Endothelial cell of hepatic sinusoid (primary cell): ENCODE measurements around the gene EXOC3L1.

Experiments used
- in situ Hi-C: cut with HindIII; loops from 2 replicates; pipeline ENCODE4 v1.10.0; 2017; ENCODE audit warnings: low sequenced_read_pairs

EXOC3L1 gene

GRCh38 chr16:67166110-67166547 lies 23.8 kb downstream of the EXOC3L1 start:
- in situ Hi-C loops = loop anchor here (5.0 kb wide), 1 partner anchor 71 kb away; no protein-coding TSS in a partner anchor

DNA sequence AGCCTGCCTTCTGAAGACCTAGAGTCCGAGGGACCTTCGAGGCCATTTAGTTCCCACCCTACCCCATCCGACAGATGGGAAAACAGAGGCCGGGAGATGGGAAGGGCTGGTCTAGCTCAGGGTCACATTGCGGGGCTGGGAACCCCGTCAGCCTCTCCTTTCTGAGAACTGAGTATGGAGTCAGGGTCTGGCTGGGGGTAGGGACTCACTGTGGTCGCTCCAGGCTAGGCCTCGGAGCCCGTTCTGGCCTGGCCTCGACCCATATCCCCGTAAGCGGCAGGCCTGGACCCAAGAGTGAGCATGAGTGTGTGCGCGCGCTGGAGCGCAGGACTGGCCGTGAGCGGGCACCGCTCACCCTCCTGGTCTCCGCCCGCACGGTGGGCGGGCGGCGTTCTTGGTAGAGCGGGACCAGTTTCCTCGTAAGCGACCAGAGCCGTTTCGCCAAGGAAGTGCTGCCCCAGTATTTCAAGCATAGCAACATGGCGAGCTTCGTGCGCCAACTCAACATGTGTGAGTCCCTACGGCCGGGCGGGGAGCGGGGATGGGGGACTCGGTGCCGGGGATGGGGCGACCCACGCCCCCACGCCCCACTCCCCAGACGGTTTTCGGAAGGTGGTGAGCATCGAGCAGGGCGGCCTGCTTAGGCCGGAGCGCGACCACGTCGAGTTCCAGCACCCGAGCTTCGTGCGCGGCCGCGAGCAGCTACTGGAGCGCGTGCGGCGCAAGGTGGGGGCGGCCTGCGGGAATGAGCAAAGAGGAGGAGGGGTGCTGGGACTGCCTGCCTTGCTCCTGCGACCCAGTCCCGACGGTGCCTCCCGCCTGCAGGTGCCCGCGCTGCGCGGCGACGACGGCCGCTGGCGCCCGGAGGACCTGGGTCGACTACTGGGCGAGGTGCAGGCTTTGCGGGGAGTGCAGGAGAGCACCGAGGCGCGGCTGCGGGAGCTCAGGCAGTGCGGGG lies 24.5 kb downstream of the EXOC3L1 start:
- in situ Hi-C loops = loop anchor here (5.0 kb wide), 1 partner anchor 72 kb away; no protein-coding TSS in a partner anchor

DNA sequence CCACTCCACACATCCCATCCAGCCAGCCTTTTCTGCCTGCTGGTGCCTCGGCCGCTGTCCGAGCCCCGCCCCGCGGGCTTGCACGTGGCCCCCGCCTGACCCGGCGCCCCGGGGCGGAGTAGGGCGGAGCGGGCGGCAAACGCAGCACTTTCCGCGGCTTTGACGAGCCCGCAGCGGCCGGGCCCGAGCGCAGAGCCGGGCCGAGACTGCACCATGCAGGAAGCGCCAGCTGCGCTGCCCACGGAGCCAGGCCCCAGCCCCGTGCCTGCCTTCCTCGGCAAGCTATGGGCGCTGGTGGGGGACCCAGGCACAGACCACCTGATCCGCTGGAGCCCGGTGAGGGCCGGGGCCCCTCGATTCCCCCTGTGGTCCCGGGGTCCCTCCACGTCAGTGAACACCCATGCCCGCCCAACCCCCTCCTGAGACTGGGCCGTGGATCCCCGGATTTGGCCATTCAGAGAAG lies 25.3 kb downstream of the EXOC3L1 start, which contains the start of gene HSF4:
Gene HSF4 (plus strand): TSS at position 147 of the 463 bp plus-strand sequence. CDS start 67 bp downstream, at position 214.
- in situ Hi-C loops = loop anchor here (5.0 kb wide), 1 partner anchor 73 kb away; no protein-coding TSS in a partner anchor

- in situ Hi-C loops = no loop called here
Measured at GRCh38 chr16:67163999-67164558, 25.9 kb downstream of the EXOC3L1 start.

DNA sequence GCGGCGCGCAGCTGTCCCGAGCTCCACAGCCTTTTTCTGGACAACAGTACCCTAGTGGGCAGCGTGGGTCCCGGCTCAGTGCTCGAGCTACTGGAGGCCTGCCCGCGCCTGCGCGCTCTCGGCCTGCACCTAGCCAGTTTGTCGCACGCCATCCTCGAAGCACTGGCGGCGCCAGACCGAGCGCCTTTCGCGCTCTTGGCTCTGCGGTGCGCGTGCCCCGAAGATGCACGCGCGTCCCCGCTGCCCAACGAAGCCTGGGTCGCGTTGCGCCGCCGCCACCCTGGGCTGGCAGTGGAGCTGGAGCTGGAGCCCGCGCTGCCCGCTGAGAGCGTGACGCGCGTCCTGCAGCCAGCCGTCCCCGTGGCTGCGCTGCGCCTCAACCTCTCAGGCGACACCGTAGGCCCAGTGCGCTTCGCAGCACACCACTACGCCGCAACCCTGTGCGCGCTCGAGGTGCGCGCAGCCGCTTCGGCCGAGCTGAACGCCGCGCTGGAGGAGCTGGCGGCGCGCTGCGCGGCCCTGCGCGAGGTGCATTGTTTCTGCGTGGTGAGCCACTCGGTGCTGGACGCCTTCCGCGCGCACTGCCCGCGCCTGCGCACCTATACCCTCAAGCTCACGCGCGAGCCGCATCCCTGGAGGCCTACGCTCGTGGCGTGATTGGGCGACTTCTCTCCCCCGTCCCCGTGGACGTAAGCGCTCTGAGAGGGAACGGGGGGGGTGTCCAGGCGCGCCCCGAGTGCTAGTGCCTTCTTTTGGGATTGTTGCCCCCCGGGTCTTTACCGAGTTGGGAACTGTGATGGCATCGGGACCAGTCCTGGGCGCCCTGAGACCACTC lies 26.6 kb downstream of the EXOC3L1 start:
- in situ Hi-C loops = no loop called here

DNA sequence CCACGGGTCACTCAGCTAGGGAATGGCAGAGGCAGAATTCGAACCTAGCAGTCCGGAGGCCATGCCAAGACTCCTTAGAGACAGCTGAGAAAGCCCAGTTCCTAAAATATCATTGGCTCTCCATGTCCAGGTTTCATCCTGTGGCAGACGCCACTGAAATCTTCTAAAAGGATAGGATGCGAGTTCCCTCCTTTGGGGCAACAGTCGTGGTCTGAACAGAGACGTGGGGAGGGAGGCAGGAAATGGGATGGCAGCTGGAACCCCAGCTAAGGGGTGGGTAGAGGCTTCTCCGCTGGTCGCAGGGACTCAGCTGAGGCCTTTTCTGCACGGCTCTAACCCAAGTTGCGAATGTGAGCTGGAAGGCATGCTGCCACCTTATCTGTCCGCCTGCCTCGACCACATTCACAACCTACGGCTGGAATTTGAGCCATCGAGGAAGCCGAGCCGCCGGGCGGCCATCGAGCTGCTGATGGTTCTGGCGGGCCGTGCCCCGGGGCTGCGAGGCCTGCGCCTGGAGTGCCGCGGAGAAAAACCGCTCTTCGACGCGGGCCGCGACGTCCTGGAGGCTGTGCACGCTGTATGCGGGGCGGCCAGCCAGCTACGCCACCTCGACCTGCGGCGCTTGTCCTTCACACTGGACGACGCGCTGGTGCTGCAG lies 27.3 kb downstream of the EXOC3L1 start:
- in situ Hi-C loops = no loop called here

DNA sequence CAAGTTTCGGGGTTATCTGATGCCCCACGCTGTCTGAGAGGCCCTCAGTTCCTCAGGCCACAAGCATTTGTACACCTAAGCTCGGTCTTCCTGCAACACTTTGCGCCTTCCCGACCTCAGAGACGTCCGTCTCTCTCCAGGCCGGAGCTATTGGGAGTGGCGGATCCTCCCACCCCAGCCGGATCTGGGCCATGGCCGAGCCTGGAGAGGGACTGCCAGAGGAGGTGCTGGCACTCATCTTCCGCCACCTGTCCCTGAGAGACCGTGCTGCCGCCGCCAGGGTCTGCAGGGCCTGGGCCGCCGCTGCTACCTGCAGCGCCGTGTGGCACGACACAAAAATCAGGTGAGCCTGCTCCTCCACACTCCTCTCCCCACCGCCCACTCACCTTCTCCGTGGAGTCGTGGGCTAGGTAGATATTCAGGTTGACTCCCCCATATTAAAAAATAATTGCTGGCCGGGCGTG lies 28.3 kb downstream of the EXOC3L1 start:
- in situ Hi-C loops = no loop called here

GRCh38 chr16:67158637-67159600 lies 31.0 kb downstream of the EXOC3L1 start:
- in situ Hi-C loops = no loop called here

DNA sequence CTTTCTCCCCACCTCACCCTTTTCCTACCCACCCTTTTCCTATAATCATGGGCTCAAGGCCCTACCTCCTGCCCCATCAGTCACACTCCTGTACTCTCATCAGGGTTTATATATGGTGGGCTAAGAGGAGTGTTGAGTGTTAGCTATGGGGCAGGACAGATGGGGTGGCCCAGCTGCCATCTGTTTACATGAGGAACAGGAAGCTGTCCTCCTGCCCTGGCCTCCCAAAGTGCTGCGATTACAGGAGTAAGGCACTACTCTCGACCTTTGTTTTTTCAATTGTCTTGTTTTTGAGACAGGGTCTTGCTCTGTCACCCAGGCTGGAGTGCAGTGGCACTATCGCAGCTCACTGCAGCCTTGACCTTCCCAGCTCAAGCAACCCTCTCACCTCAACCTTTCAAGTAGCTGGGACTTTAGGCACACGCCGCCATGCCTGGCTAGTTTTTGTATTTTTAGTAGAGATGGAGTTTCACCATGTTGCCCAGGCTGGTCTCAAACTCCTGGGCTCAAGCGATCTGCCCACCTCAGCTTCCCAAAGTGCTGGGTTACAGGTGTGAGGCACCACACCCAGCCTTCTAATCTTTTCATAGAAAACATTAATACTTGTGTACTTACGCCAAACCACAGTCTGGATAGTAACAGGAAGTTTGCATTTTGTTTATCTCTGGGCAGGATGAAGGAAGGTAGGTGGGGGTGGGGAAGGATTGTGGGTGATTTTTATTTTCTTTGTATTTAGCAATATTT lies 31.9 kb downstream of the EXOC3L1 start:
- in situ Hi-C loops = no loop called here

- in situ Hi-C loops = no loop called here
Measured at GRCh38 chr16:67157106-67157748, 32.7 kb downstream of the EXOC3L1 start.

- in situ Hi-C loops = no loop called here
Measured at GRCh38 chr16:67156143-67156844, 33.6 kb downstream of the EXOC3L1 start.

DNA sequence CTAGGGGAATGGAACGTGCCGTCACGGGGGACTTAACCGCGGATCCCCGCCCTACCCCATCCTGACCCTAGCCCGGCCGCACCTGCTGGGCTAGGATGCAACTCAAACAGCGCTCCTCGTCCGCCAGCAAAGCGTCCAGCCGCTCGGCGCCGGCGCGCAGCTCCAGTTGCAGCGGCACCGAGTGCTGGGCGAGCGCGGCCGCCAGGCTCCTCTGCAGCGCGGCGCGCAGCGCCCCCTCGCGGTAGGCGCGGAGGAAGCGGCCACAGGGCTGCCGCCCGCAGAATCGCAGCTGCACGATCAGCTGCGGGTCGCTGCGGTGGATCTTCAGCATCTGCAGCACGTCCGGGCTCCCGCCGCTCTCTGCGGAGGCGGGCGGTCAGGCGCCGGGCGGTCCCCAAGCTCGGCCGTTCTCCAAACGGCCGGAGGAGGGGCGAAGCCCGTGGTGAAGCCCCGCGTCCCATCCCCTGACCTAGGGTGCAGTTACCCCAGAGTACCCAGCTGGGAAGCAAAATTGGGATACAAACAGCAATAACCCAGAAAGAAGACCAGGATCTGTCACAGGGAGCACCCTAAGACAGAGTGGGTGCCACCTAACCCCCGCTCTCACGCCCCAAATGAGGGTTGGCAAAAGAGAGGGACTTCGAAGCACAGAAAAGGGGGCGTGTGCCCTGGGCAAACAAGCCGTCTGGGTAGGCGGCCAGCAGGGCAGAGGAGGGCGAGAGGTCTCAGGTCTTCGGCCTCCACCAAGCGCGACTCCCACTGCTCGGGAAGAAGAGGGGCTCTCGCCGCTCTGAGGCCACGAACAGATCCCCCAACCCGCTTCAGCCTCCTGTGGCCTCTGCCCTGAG lies 34.4 kb downstream of the EXOC3L1 start:
- in situ Hi-C loops = no loop called here

DNA sequence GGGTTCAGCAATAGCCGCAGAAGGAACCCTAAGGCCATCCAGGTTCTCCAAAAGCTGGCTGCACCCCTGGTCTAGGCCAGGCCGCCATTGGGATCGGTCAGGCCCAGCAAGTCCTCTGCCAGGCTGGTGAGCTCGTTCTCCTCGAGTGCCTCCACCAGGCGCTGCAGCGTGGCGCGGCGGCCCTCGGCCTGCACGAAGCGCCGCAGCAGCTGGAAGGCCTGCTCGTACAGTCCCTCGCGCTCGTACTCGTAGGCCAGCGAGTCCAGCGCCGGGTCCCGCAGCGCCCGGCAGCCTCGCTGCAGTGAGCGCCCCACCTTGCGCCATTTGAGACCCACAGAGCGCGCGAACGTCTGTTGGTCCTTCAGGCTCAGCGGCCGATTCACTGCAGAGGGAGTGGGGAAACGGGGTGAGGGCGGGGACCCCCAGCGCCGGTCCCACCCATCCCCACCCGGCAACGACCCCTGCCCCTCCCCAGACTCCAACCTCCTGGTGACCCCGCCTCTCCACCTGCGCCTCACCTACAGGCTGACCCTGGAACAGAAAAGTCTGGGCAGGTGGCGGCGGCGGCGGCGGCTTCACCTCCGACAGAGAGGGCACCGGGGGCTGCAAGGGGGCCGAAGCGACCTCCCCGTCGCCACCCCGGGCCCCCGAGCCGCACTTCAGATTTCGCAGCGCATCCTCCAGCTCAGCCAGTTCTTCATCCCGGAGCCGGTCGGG lies 35.2 kb downstream of the EXOC3L1 start:
- in situ Hi-C loops = no loop called here

DNA sequence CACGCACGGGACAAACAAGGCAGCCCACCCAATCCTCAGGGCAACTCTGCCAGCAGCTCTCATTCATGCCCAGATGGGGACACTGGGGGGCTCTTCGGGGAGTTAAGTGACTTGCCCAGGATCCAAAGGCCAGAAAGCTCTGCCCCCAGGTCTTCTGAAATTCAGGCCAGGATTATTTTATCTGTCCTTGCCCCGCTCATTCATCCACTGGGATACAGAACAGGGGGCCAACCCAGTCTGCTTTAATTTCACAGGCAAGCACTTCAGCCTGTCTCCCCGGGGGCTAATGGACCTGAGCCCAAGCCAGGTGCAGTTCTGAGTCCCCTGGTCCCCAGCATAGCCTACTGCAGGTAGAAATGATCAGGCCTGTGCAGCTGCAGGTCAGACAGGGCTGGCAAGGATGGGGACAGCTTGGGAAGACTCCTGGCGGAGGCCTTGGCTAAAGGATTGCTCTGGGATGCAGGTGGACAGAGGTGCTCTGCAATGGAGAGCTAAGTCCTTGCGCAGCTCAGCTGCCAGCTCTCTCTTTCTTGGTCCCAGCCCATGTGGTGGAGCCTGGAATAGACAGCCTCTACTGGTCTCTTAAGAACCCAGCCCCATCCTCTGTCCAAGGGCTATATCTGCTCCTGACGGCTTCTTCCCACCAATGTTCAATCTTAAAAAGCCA lies 38.4 kb downstream of the EXOC3L1 start:
- in situ Hi-C loops = no loop called here

- in situ Hi-C loops = no loop called here
Measured at GRCh38 chr16:67150833-67151396, 39.0 kb downstream of the EXOC3L1 start, which contains the start of gene B3GNT9. Gene B3GNT9, minus strand, starts transcription at chr16:67150998. Its CDS starts 513 bp downstream, at chr16:67150485.
